ENCODE data around the gene C1QTNF7. TPM values are rescaled to one million over a fixed set of nuclear protein-coding genes. Genes with fewer than 3 reads are reported as not detected.

The C1QTNF7 gene
- total and polyA plus RNA-seq, 7 donors: 0.46 to 36.8 (median 11.0) TPM

DNA sequence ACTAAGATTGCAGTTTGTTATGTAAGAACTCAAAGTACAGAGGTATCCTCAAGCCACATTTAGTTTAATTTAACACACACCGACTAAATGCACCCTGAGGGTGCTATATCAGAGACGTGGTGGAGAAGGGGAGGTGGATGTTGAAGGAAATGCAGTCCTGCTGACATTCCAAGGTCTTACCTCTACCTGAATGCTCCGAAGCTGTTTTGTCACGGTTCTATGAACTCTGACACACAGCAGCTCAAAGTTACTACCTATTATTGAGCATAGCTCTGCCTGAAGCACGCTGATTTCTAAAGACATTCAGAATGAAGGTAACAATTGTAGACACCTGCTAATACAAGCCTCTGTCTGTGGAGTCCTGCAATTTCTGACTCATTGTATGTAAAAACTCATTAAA, 48.6 kb downstream of the C1QTNF7 start:
- no peak for DNase-seq
- intact Hi-C loops (cut with DNase I): loop anchor here (5.0 to 10.0 kb wide), 2 partner anchors 408 to 526 kb away; no protein-coding TSS in a partner anchor
- Histone ChIP-seq H3K4me3 (no peak overlapping the region), H3K27ac (no peak overlapping the region), H3K27me3 (no peaks in the 10 kb centered on the region), H3K36me3 (peaks cover 0 to 27% (median 6%) of the 10 kb centered on the region in 4 donors), H3K4me1 (peaks cover 0 to 49% (median 43%) of the 10 kb centered on the region in 4 donors), H3K9me3 (no peaks in the 10 kb centered on the region)
- TF ChIP-seq, protein P1, sequence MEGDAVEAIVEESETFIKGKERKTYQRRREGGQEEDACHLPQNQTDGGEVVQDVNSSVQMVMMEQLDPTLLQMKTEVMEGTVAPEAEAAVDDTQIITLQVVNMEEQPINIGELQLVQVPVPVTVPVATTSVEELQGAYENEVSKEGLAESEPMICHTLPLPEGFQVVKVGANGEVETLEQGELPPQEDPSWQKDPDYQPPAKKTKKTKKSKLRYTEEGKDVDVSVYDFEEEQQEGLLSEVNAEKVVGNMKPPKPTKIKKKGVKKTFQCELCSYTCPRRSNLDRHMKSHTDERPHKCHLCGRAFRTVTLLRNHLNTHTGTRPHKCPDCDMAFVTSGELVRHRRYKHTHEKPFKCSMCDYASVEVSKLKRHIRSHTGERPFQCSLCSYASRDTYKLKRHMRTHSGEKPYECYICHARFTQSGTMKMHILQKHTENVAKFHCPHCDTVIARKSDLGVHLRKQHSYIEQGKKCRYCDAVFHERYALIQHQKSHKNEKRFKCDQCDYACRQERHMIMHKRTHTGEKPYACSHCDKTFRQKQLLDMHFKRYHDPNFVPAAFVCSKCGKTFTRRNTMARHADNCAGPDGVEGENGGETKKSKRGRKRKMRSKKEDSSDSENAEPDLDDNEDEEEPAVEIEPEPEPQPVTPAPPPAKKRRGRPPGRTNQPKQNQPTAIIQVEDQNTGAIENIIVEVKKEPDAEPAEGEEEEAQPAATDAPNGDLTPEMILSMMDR (IDR thresholded peaks at IDR 0.05): no peak
- no peak for TF ChIP-seq POLR2AphosphoS5 (IDR thresholded peaks at IDR 0.05)
- no peak for TF ChIP-seq EP300 (IDR thresholded peaks at IDR 0.05)
- TF ChIP-seq POLR2A (IDR thresholded peaks at IDR 0.05): no peak
- 89 to 92% methylated on average over 5 of the region's 5 CpGs for WGBS, 2 donors

DNA sequence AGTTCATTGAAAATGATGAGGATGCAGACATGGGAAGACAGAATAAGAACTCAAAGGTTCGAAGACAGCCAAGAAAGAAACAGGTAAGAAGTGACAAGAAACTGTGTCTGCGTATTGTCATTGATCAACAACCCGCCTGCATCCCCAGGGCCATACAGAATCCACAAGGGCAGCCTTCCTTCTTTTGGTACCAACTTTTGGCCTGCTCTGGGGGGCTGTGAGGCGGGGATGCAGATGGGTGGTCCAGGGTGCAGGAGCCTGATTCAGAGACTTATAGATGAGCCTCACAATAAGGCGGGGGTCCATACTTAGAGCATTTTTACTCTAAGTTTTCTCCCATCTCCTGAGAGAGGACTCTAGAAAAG, 50.9 kb downstream of the C1QTNF7 start:
- H3K4me1 ChIP-seq: peaks cover 0 to 26% (median 24%) of the 10 kb centered on the region in 4 donors
- H3K36me3 ChIP-seq: peaks cover 0 to 50% (median 12%) of the 10 kb centered on the region in 4 donors
- DNase-seq: no peak
- 78 to 84% methylated on average over 5 of the region's 5 CpGs for WGBS, 2 donors
- H3K9me3 ChIP-seq: no peaks in the 10 kb centered on the region
- intact Hi-C loops (cut with DNase I): loop anchor here (2.0 to 10.0 kb wide), 3 partner anchors 174 to 524 kb away; no protein-coding TSS in a partner anchor
- peak overlapping the region in 1 of 4 donors; percentile 39 for H3K4me3 ChIP-seq
- H3K27me3 ChIP-seq: no peaks in the 10 kb centered on the region
- TF ChIP-seq EP300 (IDR thresholded peaks at IDR 0.05) (no peak), POLR2AphosphoS5 (IDR thresholded peaks at IDR 0.05) (no peak), POLR2A (IDR thresholded peaks at IDR 0.05) (no peak)
- TF ChIP-seq, protein P1 (IDR thresholded peaks at IDR 0.05): no peak
- H3K27ac ChIP-seq: peak overlapping the region in 3 of 4 donors; percentile 81 to 88 (median 82)

DNA sequence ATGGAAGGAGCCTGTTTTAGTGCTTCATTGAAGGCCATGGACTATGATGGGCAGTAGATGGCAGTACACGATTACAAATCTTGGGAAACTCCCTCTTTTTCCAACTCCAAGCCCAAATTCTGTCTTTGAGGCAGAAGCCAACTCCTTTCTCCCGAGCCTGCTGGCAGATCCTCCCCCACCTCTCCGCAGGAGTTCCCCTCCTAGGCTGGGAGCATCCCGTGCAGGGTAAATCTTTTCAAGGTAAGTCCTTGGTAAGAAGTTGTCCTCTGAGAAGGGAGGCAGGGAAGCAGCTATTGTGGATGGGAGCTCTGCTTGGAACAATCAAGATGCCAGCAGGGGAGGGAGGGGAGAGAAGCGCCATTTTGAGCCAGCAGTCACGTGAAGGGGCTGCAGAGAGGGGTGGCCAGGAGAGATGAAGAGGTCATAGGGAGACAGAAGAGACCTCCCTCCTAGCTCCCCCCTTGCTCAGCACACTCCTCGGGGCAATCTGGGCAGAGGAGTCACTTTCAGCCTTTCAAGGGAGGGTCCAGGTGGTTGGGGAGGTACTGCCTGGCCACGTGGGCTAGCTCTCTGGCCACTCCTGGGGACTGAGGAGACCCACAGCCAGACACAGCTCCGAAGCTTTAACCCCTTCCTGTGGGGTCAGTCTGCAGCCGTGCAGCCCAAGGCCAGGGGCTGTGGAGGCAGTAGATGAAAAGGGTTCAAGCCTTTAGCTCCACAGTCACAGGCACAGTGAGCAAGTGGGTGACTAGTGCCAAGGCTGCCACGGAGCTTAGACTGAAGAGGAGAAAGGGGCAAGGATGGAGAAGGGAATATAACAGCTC, 51.5 kb downstream of the C1QTNF7 start:
- Histone ChIP-seq H3K9me3 (no peaks in the 10 kb centered on the region), H3K27ac (peak overlapping the region; percentile 75 to 88 (median 82)), H3K4me1 (peaks cover 0 to 22% (median 19%) of the 10 kb centered on the region in 4 donors), H3K36me3 (peaks cover 0 to 56% (median 12%) of the 10 kb centered on the region in 4 donors), H3K4me3 (peak overlapping the region; percentile 31 to 49 (median 40)), H3K27me3 (no peaks in the 10 kb centered on the region)
- peak; percentile 78 for DNase-seq
- 56 to 67% methylated on average over 11 of the region's 11 CpGs for WGBS, 2 donors
- TF ChIP-seq, protein P1 (IDR thresholded peaks at IDR 0.05): peak; percentile 38 to 60 (median 45)
- TF ChIP-seq POLR2A (IDR thresholded peaks at IDR 0.05) (no peak), POLR2AphosphoS5 (IDR thresholded peaks at IDR 0.05) (peak in 3 of 4 donors; percentile 27 to 45 (median 30)), EP300 (IDR thresholded peaks at IDR 0.05) (no peak)
- intact Hi-C loops (cut with DNase I): loop anchor here (2.0 to 10.0 kb wide), 3 partner anchors 174 to 523 kb away; no protein-coding TSS in a partner anchor

DNA sequence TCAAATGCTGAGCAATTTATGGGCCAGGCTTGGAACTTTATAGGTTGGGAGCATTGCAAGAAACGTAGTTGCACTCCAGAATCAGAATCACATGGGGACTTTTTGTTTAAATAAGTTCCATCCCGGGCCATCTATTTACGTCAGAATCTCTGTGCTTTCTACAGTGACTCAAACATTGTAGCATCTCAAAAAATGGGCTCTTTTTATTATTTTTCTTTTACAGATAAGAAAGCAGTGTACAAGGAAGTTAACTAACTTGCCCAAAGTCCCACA, 52.0 kb downstream of the C1QTNF7 start:
- peaks cover 0 to under 1% (median 0%) of the 10 kb centered on the region in 4 donors for H3K9me3 ChIP-seq
- peak in 1 of 4 donors; percentile 43 for TF ChIP-seq POLR2AphosphoS5 (IDR thresholded peaks at IDR 0.05)
- TF ChIP-seq EP300 (IDR thresholded peaks at IDR 0.05): peak in 3 of 4 donors; percentile 37 to 49 (median 48)
- TF ChIP-seq, protein P1 (IDR thresholded peaks at IDR 0.05): no peak
- H3K4me3 ChIP-seq: peak overlapping the region; percentile 31 to 49 (median 40)
- peaks cover 0 to 59% (median 12%) of the 10 kb centered on the region in 4 donors for H3K36me3 ChIP-seq
- 64 to 65% methylated on average over 3 of the region's 3 CpGs for WGBS, 2 donors
- H3K4me1 ChIP-seq: peaks cover 0 to 22% (median 19%) of the 10 kb centered on the region in 4 donors
- intact Hi-C loops (cut with DNase I): loop anchor here (2.0 to 10.0 kb wide), 4 partner anchors 173 to 522 kb away; no protein-coding TSS in a partner anchor
- H3K27me3 ChIP-seq: no peaks in the 10 kb centered on the region
- H3K27ac ChIP-seq: peak overlapping the region; percentile 75 to 88 (median 82)
- no peak for DNase-seq

All from sigmoid colon (tissue), 7 donors.